Hematopoietic multipotent progenitor cell treated with erythropoietin and hydrocortisone succinate and interleukin-3 and kit ligand, for 17 days (in vitro differentiated cells): ENCODE measurements around the gene PRKCE.

ENCODE experiments used
- DNase-seq: peaks from one replicate; pipeline ENCODE4 v3.0.0-alpha.2; 2015; ENCODE audit warnings: low spot score

Gene PRKCE

GRCh38 chr2:46076875-46077274 lies 425.4 kb downstream of the PRKCE start:
- no peak for DNase-seq

GRCh38 chr2:46077522-46078107 lies 426.1 kb downstream of the PRKCE start:
- no peak for DNase-seq

GRCh38 chr2:46079985-46080560 lies 428.6 kb downstream of the PRKCE start:
- DNase-seq = no peak

- DNase-seq = no peak
Observed at GRCh38 chr2:46082531-46083485, 431.3 kb downstream of the PRKCE start.

- DNase-seq = no peak
Observed at GRCh38 chr2:46086578-46087070, 435.1 kb downstream of the PRKCE start.

GRCh38 chr2:46087492-46087891 lies 436.0 kb downstream of the PRKCE start:
- no peak for DNase-seq

- DNase-seq = no peak
Observed at GRCh38 chr2:46091004-46091403, 439.5 kb downstream of the PRKCE start.

GRCh38 chr2:46091961-46092667 lies 440.6 kb downstream of the PRKCE start:
- DNase-seq = no peak

GRCh38 chr2:46094689-46095088 lies 443.2 kb downstream of the PRKCE start:
- no peak for DNase-seq

- no peak for DNase-seq
Observed at GRCh38 chr2:46095830-46096229, 444.4 kb downstream of the PRKCE start.

- no peak for DNase-seq
Observed at GRCh38 chr2:46096260-46096659, 444.8 kb downstream of the PRKCE start.

GRCh38 chr2:46097714-46098480 lies 446.4 kb downstream of the PRKCE start:
- no peak for DNase-seq

GRCh38 chr2:46098621-46099062 lies 447.2 kb downstream of the PRKCE start:
- DNase-seq = no peak

GRCh38 chr2:46101557-46102220 lies 450.2 kb downstream of the PRKCE start:
- no peak for DNase-seq

- DNase-seq = no peak
Observed at GRCh38 chr2:46106690-46107089, 455.2 kb downstream of the PRKCE start.

- DNase-seq = no peak
Observed at GRCh38 chr2:46114996-46115395, 463.5 kb downstream of the PRKCE start.

- DNase-seq = no peak
Observed at GRCh38 chr2:46116150-46116549, 464.7 kb downstream of the PRKCE start.

GRCh38 chr2:46116553-46116991 lies 465.1 kb downstream of the PRKCE start:
- no peak for DNase-seq

- DNase-seq = no peak
Observed at GRCh38 chr2:46117379-46117778, 465.9 kb downstream of the PRKCE start.

GRCh38 chr2:46117994-46118393 lies 466.5 kb downstream of the PRKCE start:
- DNase-seq = no peak
